HepG2 (cell line): Measurements from ENCODE around the gene IL1RAPL1. TPM values are rescaled to one million over a fixed set of nuclear protein-coding genes. Genes with fewer than 3 reads are reported as not detected.

Experiments
- ATAC-seq: fragments of 200-7000 bp; cut with Tn5 transposase; 3 replicates; pipeline ENCODE4 v1.9.1; 2020; ENCODE audit warnings: mild to moderate bottlenecking, moderate library complexity
- BruUV-seq: library from RNA; stranded (reverse); fragments of 400-500 nt; replicated peaks from 2 replicates; lab custom pipeline; 2021; lab: Mats Ljungman, UMichigan
- CTCF ChIA-PET: fragments of 300-600 bp; formaldehyde crosslinking; extraction: SDS; loops from one replicate; lab custom pipeline; 2021; ENCODE audit warnings: low total read pairs, inconsistent platforms, low intra/inter-chr PET ratio; lab: Yijun Ruan, JAX
- POLR2A ChIA-PET: fragments of 350-600 bp; sonication (Branson Sonifier 250); formaldehyde crosslinking; loops from one replicate; lab custom pipeline; 2020; ENCODE audit warnings: antibody characterized with exemption, inconsistent platforms; lab: Yijun Ruan, JAX
- DNase-seq: peaks from one replicate; pipeline ENCODE4 v3.0.0-alpha.2; 2015; ENCODE audit warnings: low spot score
- FAIRE-seq: peaks from 3 replicates; lab custom pipeline; 2011; peaks lifted over from hg19 to GRCh38; lab: Jason Lieb, UNC
- H2AFZ ChIP-seq: one replicate; pipeline ENCODE4 v1.6.1; 2011; ENCODE audit warnings: low read length, inconsistent platforms
- H3K27ac ChIP-seq: fragments of 300-600 bp; 3 replicates; pipeline ENCODE4 v1.8.0; 2011; ENCODE audit warnings: mixed run types, mild to moderate bottlenecking, mixed read lengths, low read length, inconsistent platforms; ENCODE audit not compliant: insufficient read depth; ENCODE audit errors: extremely low read length
- H3K27me3 ChIP-seq, 2 experiments: fragments of 200-600 bp in 1 of 2; 2 replicates in 1 of 2; 3 replicates in 1 of 2; pipeline versions ENCODE4 v1.6.0 to v1.8.0; 2011; ENCODE audit warnings: low read length in 2 of 2, mild to moderate bottlenecking in 2 of 2, moderate library complexity in 2 of 2, inconsistent platforms in 1 of 2; ENCODE audit not compliant: insufficient read depth in 2 of 2, control insufficient read depth in 1 of 2
- H3K36me3 ChIP-seq, 2 experiments: fragments of 200-600 bp in 1 of 2; replicated peaks in 1 of 2; 2 replicates in 1 of 2; 3 replicates in 1 of 2; pipeline versions ENCODE4 v1.5.1 to v1.8.0; 2011; ENCODE audit warnings: low read length in 2 of 2, inconsistent platforms in 1 of 2; ENCODE audit not compliant: insufficient read depth in 2 of 2, control insufficient read depth in 1 of 2
- H3K4me1 ChIP-seq: 2 replicates; pipeline ENCODE4 v1.5.1; 2012; ENCODE audit warnings: low read length, inconsistent platforms; ENCODE audit not compliant: insufficient read depth
- H3K4me2 ChIP-seq: 2 replicates; pipeline ENCODE4 v1.6.0; 2011; ENCODE audit warnings: low read depth, low read length, inconsistent platforms
- H3K4me3 ChIP-seq, 3 experiments: fragments of 200-600 bp in 1 of 3; sonication (generic), shearing (Covaris generic) in 1 of 3; replicated peaks in 1 of 3; 2 replicates each; pipeline ENCODE4 v1.5.1; 2011 to 2016; ENCODE audit warnings: low read length in 3 of 3, inconsistent platforms in 2 of 3, low read depth in 2 of 3, mild to moderate bottlenecking in 2 of 3, control low read depth in 1 of 3, mixed read lengths in 1 of 3; ENCODE audit not compliant: insufficient read depth in 1 of 3
- H3K79me2 ChIP-seq: one replicate; pipeline ENCODE4 v1.6.1; 2011; ENCODE audit warnings: low read length, inconsistent platforms; ENCODE audit not compliant: insufficient read depth
- H3K9ac ChIP-seq: 2 replicates; pipeline ENCODE4 v1.6.0; 2011; ENCODE audit warnings: mild to moderate bottlenecking, low read depth, low read length, inconsistent platforms; ENCODE audit not compliant: insufficient read depth
- H3K9me3 ChIP-seq: 2 replicates; pipeline ENCODE4 v1.5.1; 2012; ENCODE audit warnings: mild to moderate bottlenecking, low read length
- H4K20me1 ChIP-seq: 2 replicates; pipeline ENCODE4 v1.6.0; 2011; ENCODE audit warnings: inconsistent platforms, mild to moderate bottlenecking, low read length, moderate library complexity; ENCODE audit not compliant: insufficient read depth
- JDP2 ChIP-seq: sonication (generic); formaldehyde crosslinking; IDR thresholded peaks from 2 replicates; pipeline ENCODE4 v1.8.1; 2022; ENCODE audit warnings: missing genetic modification reagents, borderline replicate concordance
- PATZ1 ChIP-seq: sonication (generic); formaldehyde crosslinking; IDR thresholded peaks from 2 replicates; pipeline ENCODE4 v1.4.0; 2020; ENCODE audit warnings: missing genetic modification reagents
- PLSCR1 ChIP-seq: sonication (generic); formaldehyde crosslinking; IDR thresholded peaks from 2 replicates; pipeline ENCODE4 v1.5.0; 2020; ENCODE audit warnings: missing genetic modification reagents, mild to moderate bottlenecking, borderline replicate concordance
- POGZ ChIP-seq: sonication (generic); formaldehyde crosslinking; IDR thresholded peaks from 2 replicates; pipeline ENCODE4 v1.4.0; 2020; ENCODE audit warnings: mild to moderate bottlenecking, missing genetic modification reagents
- SKI ChIP-seq: fragments of 450-650 bp; IDR thresholded peaks from one replicate; pipeline ENCODE4 v1.6.1; 2018; ENCODE audit warnings: mild to moderate bottlenecking; ENCODE audit not compliant: partially characterized antibody
- TFAP4 ChIP-seq: sonication (generic); IDR thresholded peaks from 2 replicates; pipeline ENCODE4 v1.6.1; 2016; ENCODE audit warnings: low read depth, borderline replicate concordance
- ZNF124 ChIP-seq: sonication (generic); formaldehyde crosslinking; IDR thresholded peaks from 2 replicates; pipeline ENCODE4 v1.4.0; 2020; ENCODE audit warnings: missing genetic modification reagents
- ZNF234 ChIP-seq: sonication (generic); formaldehyde crosslinking; conservative IDR thresholded peaks from 2 replicates; pipeline ENCODE4 v1.5.1; 2020; ENCODE audit warnings: mild to moderate bottlenecking, missing genetic modification reagents
- ZNF264 ChIP-seq: sonication (generic); formaldehyde crosslinking; IDR thresholded peaks from 2 replicates; pipeline ENCODE4 v1.4.0; 2020; ENCODE audit warnings: missing genetic modification reagents
- ZNF296 ChIP-seq: sonication (generic); formaldehyde crosslinking; conservative IDR thresholded peaks from 2 replicates; pipeline ENCODE4 v1.5.0; 2020; ENCODE audit warnings: mild to moderate bottlenecking, missing genetic modification reagents
- ZNF784 ChIP-seq: sonication (generic); formaldehyde crosslinking; IDR thresholded peaks from 2 replicates; pipeline ENCODE4 v1.5.1; 2020; ENCODE audit warnings: missing genetic modification reagents, mild to moderate bottlenecking, borderline replicate concordance
- in situ Hi-C: cut with HindIII; loops from 2 replicates; pipeline ENCODE4 v1.10.0; 2017; ENCODE audit warnings: low pct_unique_long_range_greater_than_20kb; ENCODE audit not compliant: extremely low pct_ligation_motif_present
- intact Hi-C: fragments of 100-400 bp; cut with micrococcal nuclease; formaldehyde crosslinking; loops from one replicate; pipeline ENCODE4 v1.10.0; 2022; ENCODE audit not compliant: unreplicated experiment
- polyA plus RNA-seq, 8 experiments: library from polyadenylated mRNA; depleted of rRNA in 3 of 8; stranded (reverse) in 7 of 8; unstranded in 1 of 8; fragments of >200 nt; fragmentation: Illumina TruSeq in 4 of 8; extraction: Trizol in 4 of 8; gene quantifications; 2 replicates each; pipeline versions ENCODE4 v1.2.1 to v1.2.3, GENCODE V29; 2011 to 2016; ENCODE audit warnings: low read depth in 4 of 8, missing spikeins in 1 of 8, mixed read lengths in 1 of 8; ENCODE audit not compliant: insufficient read depth in 1 of 8
- total RNA-seq, 5 experiments: library from RNA; depleted of rRNA; stranded (reverse); fragments of >200 nt; fragmentation: Illumina TruSeq; extraction: Trizol; gene quantifications; 2 replicates each; pipeline ENCODE4 v1.2.3, GENCODE V29; 2016; ENCODE audit warnings: low read depth in 1 of 5
- TF ChIP-seq, protein P1 (sequence below): sonication (generic); formaldehyde crosslinking; IDR thresholded peaks from 2 replicates; pipeline ENCODE4 v1.4.0; 2020; ENCODE audit warnings: missing genetic modification reagents, borderline replicate concordance

The IL1RAPL1 gene
- total and polyA plus RNA-seq, 2 of the 13 experiments (the other 11 are each of a cell fraction or from before 2014, with no cell fraction given) = 0.04 TPM; not detected in 1

GRCh38 chrX:29652484-29652883, 1065.2 kb downstream of the IL1RAPL1 start (continued):
- TF ChIP-seq PATZ1 (CRISPR knock-in tag) = no peak
- TF ChIP-seq, all 625 proteins: peak for 0

DNA sequence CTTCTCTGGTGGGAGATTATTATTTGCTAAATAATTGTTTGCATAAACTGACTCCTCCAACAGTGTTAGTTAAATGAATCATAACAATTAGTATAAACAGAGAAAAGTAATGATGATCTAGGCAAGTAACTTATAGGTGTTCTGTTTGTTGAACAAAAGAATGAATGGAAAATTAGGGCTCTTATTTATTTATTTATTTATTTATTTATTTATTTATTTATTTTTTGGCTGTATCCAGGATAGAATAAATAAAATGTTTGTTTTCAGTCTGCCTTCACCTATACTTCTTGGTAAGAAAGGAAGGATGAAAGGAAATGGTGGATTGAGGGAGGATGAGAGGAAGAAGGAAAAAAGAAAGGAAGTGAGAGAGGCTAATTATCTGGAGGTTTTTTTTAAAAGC, 1066.5 kb downstream of the IL1RAPL1 start:
- no peak overlapping the region for H3K4me3 ChIP-seq
- ATAC-seq (no peak), DNase-seq (no peak), FAIRE-seq (no peak)
- H3K27me3 ChIP-seq = no peaks in the 10 kb centered on the region
- no peak overlapping the region for H3K9ac ChIP-seq
- ChIA-PET POLR2A (no interaction called here), CTCF (no interaction called here)
- no peak overlapping the region for H3K27ac ChIP-seq
- no TSS peak for BruUV-seq
- no peaks in the 10 kb centered on the region for H3K79me2 ChIP-seq
- no peaks in the 10 kb centered on the region for H4K20me1 ChIP-seq
- no peaks in the 10 kb centered on the region for H3K9me3 ChIP-seq
- H2AFZ ChIP-seq = no peak overlapping the region
- H3K36me3 ChIP-seq = no peaks in the 10 kb centered on the region
- intact Hi-C loops = no loop called here
- TF ChIP-seq POGZ (CRISPR knock-in tag) (no peak), SKI (no peak), JDP2 (CRISPR knock-in tag) (no peak), PLSCR1 (CRISPR knock-in tag) (no peak), TFAP4 (no peak), ZNF296 (no peak), ZNF264 (CRISPR knock-in tag) (no peak), ZNF784 (CRISPR knock-in tag) (no peak), ZNF234 (CRISPR knock-in tag) (no peak), ZNF124 (CRISPR knock-in tag) (no peak)
- TF ChIP-seq, protein P1, sequence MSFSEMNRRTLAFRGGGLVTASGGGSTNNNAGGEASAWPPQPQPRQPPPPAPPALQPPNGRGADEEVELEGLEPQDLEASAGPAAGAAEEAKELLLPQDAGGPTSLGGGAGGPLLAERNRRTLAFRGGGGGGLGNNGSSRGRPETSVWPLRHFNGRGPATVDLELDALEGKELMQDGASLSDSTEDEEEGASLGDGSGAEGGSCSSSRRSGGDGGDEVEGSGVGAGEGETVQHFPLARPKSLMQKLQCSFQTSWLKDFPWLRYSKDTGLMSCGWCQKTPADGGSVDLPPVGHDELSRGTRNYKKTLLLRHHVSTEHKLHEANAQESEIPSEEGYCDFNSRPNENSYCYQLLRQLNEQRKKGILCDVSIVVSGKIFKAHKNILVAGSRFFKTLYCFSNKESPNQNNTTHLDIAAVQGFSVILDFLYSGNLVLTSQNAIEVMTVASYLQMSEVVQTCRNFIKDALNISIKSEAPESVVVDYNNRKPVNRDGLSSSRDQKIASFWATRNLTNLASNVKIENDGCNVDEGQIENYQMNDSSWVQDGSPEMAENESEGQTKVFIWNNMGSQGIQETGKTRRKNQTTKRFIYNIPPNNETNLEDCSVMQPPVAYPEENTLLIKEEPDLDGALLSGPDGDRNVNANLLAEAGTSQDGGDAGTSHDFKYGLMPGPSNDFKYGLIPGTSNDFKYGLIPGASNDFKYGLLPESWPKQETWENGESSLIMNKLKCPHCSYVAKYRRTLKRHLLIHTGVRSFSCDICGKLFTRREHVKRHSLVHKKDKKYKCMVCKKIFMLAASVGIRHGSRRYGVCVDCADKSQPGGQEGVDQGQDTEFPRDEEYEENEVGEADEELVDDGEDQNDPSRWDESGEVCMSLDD = no peak
- H3K4me2 ChIP-seq = no peak overlapping the region
- in situ Hi-C loops = no loop called here
- H3K4me1 ChIP-seq = no peaks in the 10 kb centered on the region
